ENCODE data around the gene DEPDC1. TPM values are rescaled to one million over a fixed set of nuclear protein-coding genes. Genes with fewer than 3 reads are reported as not detected.
"Not testable (repeated sequence)": the region's sequence is repeated elsewhere in the genome, so short reads cannot be mapped to it uniquely, and the experiment has no call there.

Gene DEPDC1
- total RNA-seq, 1 donor from 2014 or later: 7.8 TPM

GRCh38 chr1:68476626-68477025, 20.3 kb downstream of the DEPDC1 start:
- not testable (repeated sequence) for DNase-seq

GRCh38 chr1:68473060-68473459, 23.8 kb downstream of the DEPDC1 start:
- no peak for DNase-seq

GRCh38 chr1:68470388-68470970, 26.4 kb downstream of the DEPDC1 start:
- no peak for DNase-seq

- no peak for DNase-seq
Observed at GRCh38 chr1:68464891-68465290, 32.0 kb downstream of the DEPDC1 start.

GRCh38 chr1:68460935-68461334, 35.9 kb downstream of the DEPDC1 start:
- DNase-seq: no peak

- DNase-seq: no peak
Observed at GRCh38 chr1:68459796-68460195, 37.1 kb downstream of the DEPDC1 start.

- no peak for DNase-seq
Observed at GRCh38 chr1:68459091-68459490, 37.8 kb downstream of the DEPDC1 start.

- DNase-seq: no peak
Observed at GRCh38 chr1:68456202-68456601, 40.7 kb downstream of the DEPDC1 start.

GRCh38 chr1:68454534-68454933, 42.3 kb downstream of the DEPDC1 start:
- DNase-seq: no peak

GRCh38 chr1:68453060-68453670, 43.7 kb downstream of the DEPDC1 start:
- DNase-seq: no peak

- DNase-seq: no peak
Observed at GRCh38 chr1:68449901-68450300, 47.0 kb downstream of the DEPDC1 start, which contains the start of gene RPE65. Gene RPE65 (minus strand): TSS chr1:68449954. CDS start chr1:68449905, 49 bp downstream.

- no peak for DNase-seq
Observed at GRCh38 chr1:68448365-68448764, 48.5 kb downstream of the DEPDC1 start.

GRCh38 chr1:68445709-68446108, 51.2 kb downstream of the DEPDC1 start:
- DNase-seq: no peak

GRCh38 chr1:68442822-68443556, 53.9 kb downstream of the DEPDC1 start:
- no peak for DNase-seq

GRCh38 chr1:68442006-68442405, 54.9 kb downstream of the DEPDC1 start:
- no peak for DNase-seq

GRCh38 chr1:68438310-68438709, 58.6 kb downstream of the DEPDC1 start:
- DNase-seq: no peak

GRCh38 chr1:68433395-68433794, 63.5 kb downstream of the DEPDC1 start:
- no peak for DNase-seq

- DNase-seq: no peak
Observed at GRCh38 chr1:68431076-68431475, 65.8 kb downstream of the DEPDC1 start.

- no peak for DNase-seq
Observed at GRCh38 chr1:68429233-68429808, 67.6 kb downstream of the DEPDC1 start.

- peak; percentile 21 for DNase-seq
Observed at GRCh38 chr1:68426594-68426993, 70.3 kb downstream of the DEPDC1 start.

All from skin of body (tissue), 2 donors.